Kidney (tissue), 14 donors: ENCODE data around the gene SSPN. TPM values are rescaled to one million over a fixed set of nuclear protein-coding genes. Genes with fewer than 3 reads are reported as not detected.
A peak's percentile ranks its signal among the peaks of the same experiment; 100 is the strongest.

ENCODE experiments used
- DNase-seq, 5 donors: peaks; one replicate each; pipeline ENCODE4 v3.0.0-alpha.2; 2013 to 2020
- FAIRE-seq: peaks from 2 replicates; lab custom pipeline; 2012; peaks lifted over from hg19 to GRCh38; lab: Jason Lieb, UNC
- H3K27ac ChIP-seq, 2 donors: one replicate each; pipeline ENCODE4 v1.7.0; 2013; ENCODE audit warnings: low read depth in 2 of 2, low read length in 2 of 2, inconsistent platforms in 1 of 2
- H3K27me3 ChIP-seq: one replicate; pipeline ENCODE4 v1.7.1; 2013; ENCODE audit warnings: low read length, inconsistent platforms; ENCODE audit not compliant: control insufficient read depth, insufficient read depth
- H3K36me3 ChIP-seq, 3 donors: one replicate each; pipeline versions ENCODE4 v1.7.0 to v1.7.1; 2013; ENCODE audit warnings: low read length in 3 of 3, control low read depth in 1 of 3, inconsistent platforms in 1 of 3; ENCODE audit not compliant: insufficient read depth in 3 of 3, control insufficient read depth in 2 of 3
- H3K4me1 ChIP-seq, 3 donors: one replicate each; pipeline versions ENCODE4 v1.7.0 to v1.7.1; 2013; ENCODE audit warnings: low read length in 3 of 3, inconsistent platforms in 1 of 3, low read depth in 1 of 3; ENCODE audit not compliant: control insufficient read depth in 2 of 3, insufficient read depth in 2 of 3
- H3K4me3 ChIP-seq, 3 donors: one replicate each; pipeline versions ENCODE4 v1.7.0 to v1.8.1; 2013; ENCODE audit warnings: low read length in 3 of 3, control low read depth in 1 of 3, inconsistent platforms in 1 of 3
- H3K9ac ChIP-seq, 3 donors: one replicate each; pipeline versions ENCODE4 v1.7.0 to v1.7.1; 2013; ENCODE audit warnings: low read length in 3 of 3, control low read depth in 1 of 3, inconsistent platforms in 1 of 3
- H3K9me3 ChIP-seq, 3 donors: one replicate each; pipeline versions ENCODE4 v1.7.0 to v1.7.1; 2013; ENCODE audit warnings: low read length in 3 of 3, control low read depth in 1 of 3, inconsistent platforms in 1 of 3; ENCODE audit not compliant: control insufficient read depth in 2 of 3, insufficient read depth in 1 of 3
- CTCF ChIP-seq: IDR thresholded peaks from 3 replicates; pipeline ENCODE4 v1.5.1; 2012; ENCODE audit warnings: mild to moderate bottlenecking, moderate library complexity, borderline replicate concordance; ENCODE audit not compliant: insufficient read depth; ENCODE audit errors: extremely low read depth
- intact Hi-C: fragments of 100-400 bp; cut with DNase I; formaldehyde crosslinking; loops from one replicate; pipeline ENCODE4 v1.11.1; 2022
- polyA plus RNA-seq: library from polyadenylated mRNA; stranded (reverse); fragments of 350-450 nt; fragmentation: Illumina TruSeq; extraction: RNeasy Lipid Tissue Mini Kit (QIAGEN cat#74804); gene quantifications from one replicate; pipeline ENCODE4 v1.2.3, GENCODE V29; 2014; ENCODE audit warnings: low read depth, low replicate concordance; ENCODE audit not compliant: insufficient read depth
- total RNA-seq: library from RNA; stranded (reverse); fragmentation: NEBNext Ultra II Directional; extraction: Animal tissue kit (Norgen Biotek cat#: 25700); gene quantifications from one replicate; pipeline ENCODE4 v1.2.1, GENCODE V29; 2021
- donor health status: control.
- donor health status: control.
- donor health status: control.
- donor health status: control.
- donor health status: control.
- donor health status: DM: yes; HTN: yes; CAD: no.
- donor health status: Normal renal cell carcinoma (clear cell type).

SSPN gene
- total and polyA plus RNA-seq, 2 donors from 2014 or later: 3.2 to 17.8 TPM

- TF ChIP-seq CTCF: no peak
- H3K9ac ChIP-seq: no peak overlapping the region
- no peak overlapping the region for H3K4me3 ChIP-seq
- FAIRE-seq: no peak
- no peaks in the 10 kb centered on the region for H3K36me3 ChIP-seq
- no peak overlapping the region for H3K27ac ChIP-seq
- no peaks in the 10 kb centered on the region for H3K27me3 ChIP-seq
- no peaks in the 10 kb centered on the region for H3K9me3 ChIP-seq
- intact Hi-C loops: no loop called here
- H3K4me1 ChIP-seq: no peaks in the 10 kb centered on the region
- no peak for DNase-seq
These were observed 102.2 kb downstream of the SSPN start for GRCh38 chr12:26297396-26298070.

GRCh38 chr12:26298785-26299621, 103.6 kb downstream of the SSPN start:
- DNase-seq (no peak), FAIRE-seq (peak; percentile 72)
- Histone ChIP-seq H3K4me1 (no peaks in the 10 kb centered on the region), H3K27me3 (no peaks in the 10 kb centered on the region), H3K9me3 (no peaks in the 10 kb centered on the region), H3K36me3 (no peaks in the 10 kb centered on the region), H3K4me3 (no peak overlapping the region), H3K27ac (peak overlapping the region in 1 of 2 donors; percentile 17), H3K9ac (no peak overlapping the region)
- TF ChIP-seq CTCF: no peak
- intact Hi-C loops: no loop called here

- FAIRE-seq: no peak
- H3K9me3 ChIP-seq: no peaks in the 10 kb centered on the region
These were observed 104.4 kb downstream of the SSPN start for GRCh38 chr12:26299751-26300150.

More at GRCh38 chr12:26299751-26300150, 104.4 kb downstream of the SSPN start:
- Histone ChIP-seq H3K36me3 (no peaks in the 10 kb centered on the region), H3K9ac (no peak overlapping the region), H3K4me3 (no peak overlapping the region), H3K27me3 (no peaks in the 10 kb centered on the region), H3K27ac (no peak overlapping the region), H3K4me1 (no peaks in the 10 kb centered on the region)
- no peak for DNase-seq
- intact Hi-C loops: no loop called here
- TF ChIP-seq CTCF: no peak

Other genes with a start within 250 kb of the SSPN start
- 52.8 TPM for gene RASSF8, start 236.9 kb upstream of the SSPN start, total RNA-seq
- gene RASSF8, start 236.9 kb upstream of the SSPN start, polyA plus RNA-seq: 12.0 TPM
- gene BHLHE41, start 70.5 kb upstream of the SSPN start, total RNA-seq: 34.3 TPM
- gene BHLHE41, start 70.5 kb upstream of the SSPN start, polyA plus RNA-seq: 2.2 TPM